Immature natural killer cell (primary cell): Measurements from ENCODE around the gene CALY. TPM values are rescaled to one million over a fixed set of nuclear protein-coding genes. Genes with fewer than 3 reads are reported as not detected.

Source experiments
- DNase-seq, 3 donors: peaks; one replicate each; pipeline ENCODE4 v3.0.0; 2022; ENCODE audit warnings: mixed read lengths in 1 of 3
- H3K27ac Mint-ChIP-seq, 6 donors: one replicate each; pipeline ENCODE4 v1.8.0; 2020; ENCODE audit warnings: mixed read lengths in 6 of 6, mild to moderate bottlenecking in 5 of 6, inconsistent platforms in 4 of 6, moderate library complexity in 3 of 6
- H3K27me3 Mint-ChIP-seq, 3 donors: one replicate each; pipeline ENCODE4 v1.8.0; 2020 to 2021; ENCODE audit warnings: low read depth in 3 of 3, mild to moderate bottlenecking in 3 of 3, mixed read lengths in 3 of 3, moderate library complexity in 3 of 3, inconsistent platforms in 1 of 3
- H3K36me3 Mint-ChIP-seq, 3 donors: one replicate each; pipeline ENCODE4 v1.8.0; 2020; ENCODE audit warnings: mixed read lengths in 3 of 3, inconsistent platforms in 2 of 3, mild to moderate bottlenecking in 2 of 3
- H3K4me1 Mint-ChIP-seq, 2 donors: one replicate each; pipeline ENCODE4 v1.8.0; 2020; ENCODE audit warnings: inconsistent platforms in 2 of 2, mild to moderate bottlenecking in 2 of 2, mixed read lengths in 2 of 2, moderate library complexity in 1 of 2
- H3K4me3 Mint-ChIP-seq, 5 donors: one replicate each; pipeline ENCODE4 v1.8.0; 2020; ENCODE audit warnings: mild to moderate bottlenecking in 5 of 5, mixed read lengths in 5 of 5, inconsistent platforms in 3 of 5, moderate library complexity in 3 of 5
- H3K9me3 Mint-ChIP-seq, 6 donors: one replicate each; pipeline ENCODE4 v1.8.0; 2020; ENCODE audit warnings: mild to moderate bottlenecking in 6 of 6, mixed read lengths in 6 of 6, inconsistent platforms in 4 of 6, moderate library complexity in 3 of 6
- polyA plus RNA-seq, 3 donors: library from polyadenylated mRNA; unstranded; fragments of 300-500 nt; fragmentation: Illumina TruSeq; gene quantifications; one replicate each; pipeline ENCODE4 v1.2.3, GENCODE V29; 2021

Gene CALY
- polyA plus RNA-seq, 3 donors from 2014 or later = not detected

- peaks cover 0 to 2% of the 10 kb centered on the region in 2 donors for H3K4me1 Mint-ChIP-seq
- DNase-seq = no peak
- peaks cover 0 to 2% (median 2%) of the 10 kb centered on the region in 3 donors for H3K27me3 Mint-ChIP-seq
- H3K4me3 Mint-ChIP-seq = no peak overlapping the region
- H3K9me3 Mint-ChIP-seq = no peaks in the 10 kb centered on the region
- no peak overlapping the region for H3K27ac Mint-ChIP-seq
- H3K36me3 Mint-ChIP-seq = no peaks in the 10 kb centered on the region
These were observed 15.0 kb upstream of the CALY start for GRCh38 chr10:133351408-133352318.

GRCh38 chr10:133350950-133351329 lies 14.2 kb upstream of the CALY start:
- H3K4me3 Mint-ChIP-seq = no peak overlapping the region
- H3K36me3 Mint-ChIP-seq = no peaks in the 10 kb centered on the region
- H3K27me3 Mint-ChIP-seq = peaks cover 2 to 3% (median 3%) of the 10 kb centered on the region in 3 donors

GRCh38 chr10:133350283-133350949 lies 13.7 kb upstream of the CALY start:
- Mint-ChIP-seq H3K4me1 (no peaks in the 10 kb centered on the region), H3K36me3 (no peaks in the 10 kb centered on the region), H3K27me3 (peaks cover 2 to 8% (median 5%) of the 10 kb centered on the region in 3 donors), H3K9me3 (no peaks in the 10 kb centered on the region), H3K27ac (no peak overlapping the region), H3K4me3 (no peak overlapping the region)
- no peak for DNase-seq

More at GRCh38 chr10:133350950-133351329, 14.2 kb upstream of the CALY start:
- Mint-ChIP-seq H3K27ac (no peak overlapping the region), H3K9me3 (no peaks in the 10 kb centered on the region), H3K4me1 (no peaks in the 10 kb centered on the region)
- DNase-seq = no peak

- Mint-ChIP-seq H3K27ac (no peak overlapping the region), H3K36me3 (no peaks in the 10 kb centered on the region), H3K4me1 (no peaks in the 10 kb centered on the region), H3K9me3 (no peaks in the 10 kb centered on the region), H3K27me3 (peaks cover 2 to 8% (median 5%) of the 10 kb centered on the region in 3 donors), H3K4me3 (no peak overlapping the region)
- DNase-seq = no peak
These were observed 12.9 kb upstream of the CALY start for GRCh38 chr10:133349577-133350011.

GRCh38 chr10:133349160-133349568 lies 12.5 kb upstream of the CALY start:
- H3K9me3 Mint-ChIP-seq = no peaks in the 10 kb centered on the region
- no peaks in the 10 kb centered on the region for H3K4me1 Mint-ChIP-seq
- no peak overlapping the region for H3K4me3 Mint-ChIP-seq
- DNase-seq = no peak
- no peak overlapping the region for H3K27ac Mint-ChIP-seq
- peaks cover 2 to 9% (median 8%) of the 10 kb centered on the region in 3 donors for H3K27me3 Mint-ChIP-seq
- H3K36me3 Mint-ChIP-seq = no peaks in the 10 kb centered on the region

GRCh38 chr10:133347710-133348517 lies 11.2 kb upstream of the CALY start:
- Mint-ChIP-seq H3K4me1 (no peaks in the 10 kb centered on the region), H3K27me3 (peaks cover 4 to 13% (median 8%) of the 10 kb centered on the region in 3 donors), H3K27ac (no peak overlapping the region), H3K4me3 (no peak overlapping the region), H3K9me3 (no peaks in the 10 kb centered on the region), H3K36me3 (no peaks in the 10 kb centered on the region)
- DNase-seq = no peak

GRCh38 chr10:133346413-133346812 lies 9.7 kb upstream of the CALY start:
- no peaks in the 10 kb centered on the region for H3K36me3 Mint-ChIP-seq
- no peak for DNase-seq
- no peak overlapping the region for H3K27ac Mint-ChIP-seq
- no peaks in the 10 kb centered on the region for H3K4me1 Mint-ChIP-seq
- H3K9me3 Mint-ChIP-seq = no peaks in the 10 kb centered on the region
- peaks cover 6 to 23% (median 9%) of the 10 kb centered on the region in 3 donors for H3K27me3 Mint-ChIP-seq
- no peak overlapping the region for H3K4me3 Mint-ChIP-seq

- no peaks in the 10 kb centered on the region for H3K4me1 Mint-ChIP-seq
- H3K9me3 Mint-ChIP-seq = no peaks in the 10 kb centered on the region
- no peak for DNase-seq
- H3K4me3 Mint-ChIP-seq = no peak overlapping the region
- H3K36me3 Mint-ChIP-seq = no peaks in the 10 kb centered on the region
- peaks cover 8 to 21% (median 9%) of the 10 kb centered on the region in 3 donors for H3K27me3 Mint-ChIP-seq
- no peak overlapping the region for H3K27ac Mint-ChIP-seq
These were observed 7.5 kb upstream of the CALY start for GRCh38 chr10:133344236-133344635.

GRCh38 chr10:133343558-133343957 lies 6.9 kb upstream of the CALY start:
- no peak overlapping the region for H3K4me3 Mint-ChIP-seq
- no peaks in the 10 kb centered on the region for H3K9me3 Mint-ChIP-seq
- H3K36me3 Mint-ChIP-seq = no peaks in the 10 kb centered on the region
- peaks cover 7 to 21% (median 9%) of the 10 kb centered on the region in 3 donors for H3K27me3 Mint-ChIP-seq
- H3K27ac Mint-ChIP-seq = no peak overlapping the region
- no peak for DNase-seq
- no peaks in the 10 kb centered on the region for H3K4me1 Mint-ChIP-seq

GRCh38 chr10:133342942-133343341 lies 6.2 kb upstream of the CALY start:
- Mint-ChIP-seq H3K4me3 (no peak overlapping the region), H3K4me1 (no peaks in the 10 kb centered on the region), H3K9me3 (no peaks in the 10 kb centered on the region), H3K36me3 (no peaks in the 10 kb centered on the region), H3K27me3 (peaks cover 7 to 21% (median 9%) of the 10 kb centered on the region in 3 donors), H3K27ac (no peak overlapping the region)
- DNase-seq = no peak

GRCh38 chr10:133341983-133342382 lies 5.3 kb upstream of the CALY start:
- H3K9me3 Mint-ChIP-seq = no peaks in the 10 kb centered on the region
- H3K27me3 Mint-ChIP-seq = peaks cover 7 to 21% (median 9%) of the 10 kb centered on the region in 3 donors
- no peak for DNase-seq
- H3K4me1 Mint-ChIP-seq = no peaks in the 10 kb centered on the region
- no peak overlapping the region for H3K27ac Mint-ChIP-seq
- no peak overlapping the region for H3K4me3 Mint-ChIP-seq
- no peaks in the 10 kb centered on the region for H3K36me3 Mint-ChIP-seq

- Mint-ChIP-seq H3K27ac (no peak overlapping the region), H3K9me3 (no peaks in the 10 kb centered on the region), H3K27me3 (peaks cover 7 to 15% (median 11%) of the 10 kb centered on the region in 3 donors), H3K4me1 (peaks cover 0 to 2% of the 10 kb centered on the region in 2 donors), H3K4me3 (no peak overlapping the region), H3K36me3 (no peaks in the 10 kb centered on the region)
- DNase-seq = no peak
These were observed 3.1 kb upstream of the CALY start for GRCh38 chr10:133339708-133340380.
